Measurements from ENCODE around the gene PTPRN2.
"Not testable (repeated sequence)": the region's sequence is repeated elsewhere in the genome, so short reads cannot be mapped to it uniquely, and the experiment has no call there.

PTPRN2 gene

DNA sequence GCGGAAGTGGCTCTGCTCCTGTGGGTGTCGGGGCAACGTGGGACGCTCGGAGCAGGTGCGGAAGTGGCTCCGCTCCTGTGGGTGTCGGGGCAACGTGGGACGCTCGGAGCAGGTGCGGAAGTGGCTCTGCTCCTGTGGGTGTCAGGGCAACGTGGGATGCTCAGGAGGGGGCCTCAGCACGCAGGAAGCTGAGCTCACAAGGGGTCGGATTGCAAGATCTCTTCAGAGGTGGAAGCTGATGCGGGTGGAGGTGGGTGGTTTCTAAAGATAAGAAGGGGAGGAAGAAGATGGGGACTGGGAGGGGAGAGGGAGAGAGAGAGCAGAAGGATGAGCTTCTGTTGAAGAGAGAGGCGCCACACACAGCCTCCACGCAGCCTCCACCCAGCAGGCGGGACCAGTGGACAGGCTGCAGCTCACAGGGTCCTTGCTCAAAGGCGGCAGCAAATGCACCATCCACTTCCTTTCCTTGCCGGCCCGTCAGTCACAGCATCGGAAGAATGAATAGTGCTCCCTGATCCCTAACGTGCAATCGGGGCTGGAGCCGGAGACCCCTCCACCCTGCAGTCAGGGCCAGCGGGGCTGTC lies 78.7 kb downstream of the PTPRN2 start:
- DNase-seq: no peak

GRCh38 chr7:158508321-158508720 lies 79.3 kb downstream of the PTPRN2 start:
- not testable (repeated sequence) for DNase-seq

- DNase-seq: no peak
Observed at GRCh38 chr7:158507917-158508316, 79.7 kb downstream of the PTPRN2 start.

GRCh38 chr7:158507175-158507574 lies 80.4 kb downstream of the PTPRN2 start:
- not testable (repeated sequence) for DNase-seq

DNA sequence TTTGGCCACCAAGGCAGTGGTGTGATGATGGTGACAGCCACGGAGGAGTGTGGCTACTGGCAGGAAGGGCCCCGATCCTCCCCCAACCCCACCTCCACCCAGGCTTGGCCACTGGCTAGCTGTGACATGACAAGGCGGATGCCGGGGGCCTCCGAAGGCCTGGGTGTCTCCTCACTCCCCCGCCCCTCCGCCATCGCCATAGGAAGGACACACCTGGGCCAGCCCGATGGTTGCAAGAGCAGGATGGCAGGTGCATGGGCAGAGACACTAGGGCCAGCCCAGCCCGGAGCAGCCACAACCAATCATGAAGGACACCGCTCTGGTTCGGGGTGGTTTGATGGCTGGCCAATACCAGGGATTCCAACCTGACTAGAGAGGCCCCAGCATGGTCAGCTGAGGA lies 81.0 kb downstream of the PTPRN2 start:
- DNase-seq: no peak

DNA sequence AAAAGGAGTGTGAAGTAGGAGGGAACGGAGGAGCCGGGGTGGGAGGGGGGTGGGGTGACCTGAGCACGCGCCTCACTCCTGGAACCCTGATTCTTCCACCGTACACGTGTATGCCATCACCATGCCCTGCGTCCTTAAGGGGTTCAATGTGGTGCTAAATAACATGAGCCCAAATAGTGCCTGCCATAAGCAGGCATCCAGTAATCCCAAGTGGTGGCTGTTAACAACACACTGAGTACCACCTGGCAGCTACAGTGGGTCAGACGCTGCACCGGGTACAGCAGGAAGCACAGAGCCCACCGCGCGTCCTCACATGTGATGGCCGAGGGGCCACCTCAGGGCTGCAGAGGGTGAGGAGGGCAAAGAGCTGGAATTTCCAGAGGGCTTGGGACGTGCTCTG lies 81.9 kb downstream of the PTPRN2 start:
- no peak for DNase-seq

GRCh38 chr7:158502068-158502750 lies 85.4 kb downstream of the PTPRN2 start:
- no peak for DNase-seq

GRCh38 chr7:158501393-158502067 lies 86.1 kb downstream of the PTPRN2 start:
- DNase-seq: no peak

DNA sequence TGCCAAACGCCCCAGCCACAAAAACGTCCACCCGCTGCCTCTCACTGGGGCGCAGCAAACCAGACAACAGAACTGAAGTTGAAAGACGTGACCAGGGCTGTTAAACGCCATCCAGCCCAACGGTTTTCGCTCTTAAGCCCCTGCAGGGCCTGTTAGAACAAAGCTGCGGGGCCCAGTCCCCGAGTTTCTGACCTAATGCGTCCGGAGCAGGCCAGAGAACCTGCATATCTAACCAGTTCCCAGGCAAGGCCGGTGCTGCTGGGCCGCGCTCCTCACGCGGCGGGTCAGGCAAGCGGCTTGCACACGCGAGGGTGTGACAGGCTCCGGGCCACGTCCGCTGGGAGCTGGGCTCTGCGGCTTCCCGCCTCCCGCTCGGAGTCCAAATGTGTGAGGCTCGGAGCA lies 87.0 kb downstream of the PTPRN2 start:
- no peak for DNase-seq

GRCh38 chr7:158499082-158499455 lies 88.6 kb downstream of the PTPRN2 start:
- DNase-seq: no peak

DNA sequence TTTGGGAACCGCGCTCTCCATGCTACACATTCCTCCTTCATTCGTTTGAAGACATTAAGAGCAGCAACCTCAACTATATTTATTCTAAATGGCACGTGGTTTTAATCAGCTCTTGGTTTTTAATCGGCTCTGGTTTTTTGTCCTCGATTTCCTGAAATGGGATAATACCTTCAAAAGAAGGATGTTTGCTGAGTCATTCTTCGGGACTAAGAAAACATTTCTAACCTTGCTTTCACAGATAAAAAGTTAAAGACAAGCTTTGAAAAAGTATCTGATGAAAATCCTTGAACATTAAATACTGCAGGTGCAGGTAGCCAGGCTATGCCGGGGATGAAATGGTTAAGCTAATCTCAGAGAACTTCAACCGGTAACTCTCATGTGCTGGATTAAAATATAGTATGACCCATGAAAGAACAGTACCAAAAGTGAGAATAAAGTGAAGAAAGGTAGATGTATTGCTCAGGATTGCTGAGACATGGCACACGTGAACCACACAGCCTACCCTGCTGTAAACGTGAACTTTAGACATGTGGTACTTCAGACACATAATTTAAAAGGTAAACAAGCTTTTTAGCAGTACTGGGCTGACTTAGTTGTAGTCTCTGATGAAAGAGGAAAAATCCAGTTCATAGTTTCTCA lies 89.1 kb downstream of the PTPRN2 start:
- DNase-seq: no peak

- DNase-seq: no peak
Observed at GRCh38 chr7:158497627-158498026, 90.0 kb downstream of the PTPRN2 start.

GRCh38 chr7:158495786-158496185 lies 91.8 kb downstream of the PTPRN2 start:
- no peak for DNase-seq

DNA sequence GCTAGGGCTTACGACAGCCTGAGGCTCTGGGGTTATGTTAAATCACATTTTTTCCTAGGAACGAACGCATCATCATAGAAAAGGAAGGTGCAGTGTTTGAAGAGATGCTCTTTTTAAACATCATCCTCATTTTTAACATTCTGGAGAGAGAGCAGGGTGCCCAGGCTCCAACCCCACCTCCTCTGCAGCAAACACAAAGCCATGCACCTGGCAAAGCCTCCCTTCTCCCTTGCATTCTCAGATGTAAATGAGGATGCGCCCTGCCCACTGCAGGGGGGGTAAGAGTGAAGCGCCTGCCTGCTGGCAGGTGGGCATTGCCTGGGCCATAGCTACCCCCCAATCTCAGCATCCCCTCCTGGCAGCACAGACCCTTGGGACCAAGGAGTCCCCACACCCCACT lies 92.4 kb downstream of the PTPRN2 start:
- DNase-seq: no peak

GRCh38 chr7:158494643-158495042 lies 93.0 kb downstream of the PTPRN2 start:
- no peak for DNase-seq

- DNase-seq: no peak
Observed at GRCh38 chr7:158494162-158494586, 93.4 kb downstream of the PTPRN2 start.

- no peak for DNase-seq
Observed at GRCh38 chr7:158492367-158492764, 95.3 kb downstream of the PTPRN2 start.

DNA sequence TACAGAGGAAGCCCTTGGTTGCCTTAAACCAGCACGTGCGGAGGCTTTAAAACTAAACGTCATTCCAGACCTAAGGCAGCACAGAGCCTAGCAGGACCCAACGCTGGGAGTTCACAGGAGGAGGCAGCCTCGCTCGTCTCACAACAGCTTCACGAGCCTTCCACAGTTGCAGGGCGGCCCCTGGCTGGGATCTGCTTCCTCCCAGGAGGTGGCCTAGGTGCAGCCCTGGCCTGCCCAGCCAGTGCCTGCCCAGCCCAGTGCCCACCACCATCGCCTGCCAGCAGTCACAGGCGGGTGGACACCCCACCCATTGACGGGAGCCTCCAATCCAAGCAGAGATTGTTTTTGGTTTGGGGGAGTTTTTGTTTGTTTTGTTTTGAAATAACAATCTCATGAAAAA lies 96.5 kb downstream of the PTPRN2 start:
- no peak for DNase-seq

GRCh38 chr7:158490171-158490782 lies 97.3 kb downstream of the PTPRN2 start:
- no peak for DNase-seq

DNA sequence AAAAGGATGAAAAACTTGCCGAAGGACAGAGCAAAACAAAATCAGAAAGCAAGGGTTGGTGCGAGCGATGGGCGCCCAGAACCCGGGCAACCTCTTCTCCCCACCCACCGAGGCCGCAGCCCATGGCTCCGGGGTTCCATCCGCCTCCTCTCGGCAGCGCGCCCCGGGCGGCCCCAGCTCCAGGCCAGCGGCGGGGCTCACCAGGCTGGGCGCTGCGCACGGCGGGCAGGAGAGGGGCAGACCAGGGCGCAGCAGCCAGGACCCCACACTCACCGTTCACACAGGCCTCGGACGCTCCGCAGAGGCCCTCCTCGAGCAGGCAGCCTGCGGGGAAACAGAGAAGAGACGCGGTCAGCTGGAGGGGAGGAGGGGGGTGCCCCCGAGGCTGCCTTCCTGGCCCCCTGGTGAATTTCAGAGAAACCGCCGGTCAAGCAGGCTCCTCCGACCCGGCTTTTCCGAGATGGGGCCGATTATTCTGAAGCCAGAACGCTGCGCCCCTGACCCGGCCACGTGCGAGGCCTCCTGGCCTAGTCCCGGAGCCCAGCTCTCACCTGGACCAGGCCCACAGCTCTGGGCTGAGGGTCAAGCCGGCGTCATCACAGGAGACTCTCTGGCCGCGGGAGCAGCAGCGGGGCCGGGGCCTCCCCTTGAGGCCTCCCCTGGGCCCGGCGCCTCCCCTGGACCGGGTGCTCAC lies 98.0 kb downstream of the PTPRN2 start:
- DNase-seq: no peak

DNA sequence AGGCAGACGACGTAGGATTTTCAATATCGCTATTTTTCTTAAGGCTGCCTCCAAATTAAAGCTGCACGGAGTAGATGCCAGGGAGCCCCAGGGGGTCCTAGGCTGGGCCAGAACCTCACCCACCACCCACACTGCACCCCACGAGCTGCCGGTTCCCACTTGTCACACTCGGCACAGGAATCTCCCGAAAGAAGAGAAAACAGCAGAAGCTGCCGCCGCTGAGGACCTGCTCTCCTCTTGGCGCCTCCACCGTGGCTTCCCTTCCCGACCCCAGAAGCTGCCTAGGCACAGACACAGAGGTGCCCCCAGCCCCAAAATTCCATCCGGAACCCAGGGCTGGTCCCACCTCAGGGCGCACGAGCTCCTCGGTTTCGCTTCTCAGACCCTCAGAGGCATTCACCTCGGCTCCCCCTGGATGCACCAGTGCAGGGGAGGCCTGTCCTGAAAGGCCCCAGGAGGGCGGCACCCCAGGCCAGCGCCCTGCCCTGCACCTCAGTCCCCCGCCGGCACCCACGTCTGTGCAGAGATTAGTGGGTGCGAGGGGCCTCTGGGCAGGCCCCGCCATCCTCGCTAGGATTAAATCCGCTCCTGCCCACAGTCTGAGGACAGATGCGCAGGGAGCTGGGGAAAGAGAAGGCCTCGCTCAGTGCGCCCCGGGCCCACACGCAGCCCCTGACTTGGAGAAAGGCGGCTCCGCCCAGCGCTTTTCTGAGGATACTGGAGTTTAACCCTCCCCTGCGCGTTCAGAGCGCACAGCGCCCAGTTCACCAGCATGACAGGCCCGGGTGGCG lies 99.2 kb downstream of the PTPRN2 start:
- no peak for DNase-seq

DNA sequence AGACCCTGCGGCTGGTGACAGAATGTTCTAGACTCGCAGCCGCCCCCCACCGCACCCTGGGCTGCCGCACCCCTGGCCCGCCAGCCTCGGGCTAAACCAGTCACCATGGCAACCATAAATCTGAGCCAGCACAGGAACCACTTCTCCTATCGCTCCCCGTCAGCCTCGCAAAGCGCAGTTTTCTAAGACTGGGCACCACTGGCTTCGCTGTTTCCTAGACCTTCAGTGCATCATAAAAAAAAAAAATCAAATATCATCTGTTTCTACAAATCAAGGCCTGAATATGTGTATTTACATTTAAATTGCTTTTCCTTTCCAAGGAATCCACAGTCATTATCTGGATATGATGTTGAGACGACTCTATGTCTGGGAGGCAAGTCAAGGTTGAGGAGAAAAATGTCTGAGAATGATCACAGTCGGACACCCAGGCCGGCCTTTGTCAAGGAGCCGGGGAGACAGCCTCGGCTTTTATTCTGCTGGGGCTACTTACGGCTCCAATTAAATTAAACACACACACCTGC lies 99.9 kb downstream of the PTPRN2 start:
- no peak for DNase-seq
